D721Med (cell line): ENCODE results near the gene SAMD1.
A peak's percentile ranks its signal among the peaks of the same experiment; 100 is the strongest.

ENCODE experiments used
- DNase-seq: peaks from one replicate; pipeline ENCODE4 v3.0.0; 2011; ENCODE audit warnings: low spot score; ENCODE audit not compliant: insufficient read length
- FAIRE-seq: peaks from 2 replicates; lab custom pipeline; 2011; peaks lifted over from hg19 to GRCh38; lab: Jason Lieb, UNC
- TF ChIP-seq, protein P1 (sequence below): IDR thresholded peaks from 2 replicates; pipeline ENCODE4 v1.5.1; 2012; ENCODE audit warnings: mild to moderate bottlenecking, control low read depth; ENCODE audit not compliant: insufficient read depth; ENCODE audit errors: missing control alignments

The SAMD1 gene

DNA sequence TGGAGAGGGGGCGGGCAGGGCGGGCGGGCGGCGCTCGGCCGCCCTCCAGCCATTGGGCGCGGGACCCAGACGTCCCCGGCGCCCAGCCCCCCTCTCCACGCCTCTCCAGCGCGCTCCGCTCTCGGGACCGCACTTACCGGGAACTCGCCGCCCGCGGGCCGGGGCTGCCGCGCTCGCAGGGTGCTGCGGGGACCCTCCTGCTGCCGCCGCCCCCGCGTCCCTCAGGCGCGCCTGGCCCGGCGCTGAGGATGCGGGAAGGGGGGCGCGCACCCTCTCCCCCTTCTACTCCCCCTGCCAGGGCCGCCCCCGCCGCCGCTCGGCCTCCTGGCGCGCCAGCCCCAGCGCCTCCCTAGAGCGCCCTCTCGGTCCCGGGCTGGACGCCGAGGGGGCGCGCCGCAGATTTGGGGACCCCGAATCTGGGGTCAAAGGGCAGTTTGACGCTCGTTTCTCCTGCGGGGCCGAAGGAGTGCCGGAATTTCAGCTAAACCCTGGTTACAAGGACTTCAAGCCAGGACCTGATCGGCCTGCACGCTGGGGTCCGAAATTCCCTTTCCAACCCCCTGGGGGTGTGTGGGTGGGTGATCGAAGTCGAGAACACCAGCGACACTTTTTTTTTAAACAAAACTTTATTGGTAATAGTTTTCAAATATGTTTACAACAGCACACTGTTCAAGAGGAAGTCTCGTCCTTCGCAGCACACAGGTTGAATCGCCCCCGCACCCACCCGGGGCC, 696 bp upstream of the SAMD1 start:
- TF ChIP-seq, protein P1, sequence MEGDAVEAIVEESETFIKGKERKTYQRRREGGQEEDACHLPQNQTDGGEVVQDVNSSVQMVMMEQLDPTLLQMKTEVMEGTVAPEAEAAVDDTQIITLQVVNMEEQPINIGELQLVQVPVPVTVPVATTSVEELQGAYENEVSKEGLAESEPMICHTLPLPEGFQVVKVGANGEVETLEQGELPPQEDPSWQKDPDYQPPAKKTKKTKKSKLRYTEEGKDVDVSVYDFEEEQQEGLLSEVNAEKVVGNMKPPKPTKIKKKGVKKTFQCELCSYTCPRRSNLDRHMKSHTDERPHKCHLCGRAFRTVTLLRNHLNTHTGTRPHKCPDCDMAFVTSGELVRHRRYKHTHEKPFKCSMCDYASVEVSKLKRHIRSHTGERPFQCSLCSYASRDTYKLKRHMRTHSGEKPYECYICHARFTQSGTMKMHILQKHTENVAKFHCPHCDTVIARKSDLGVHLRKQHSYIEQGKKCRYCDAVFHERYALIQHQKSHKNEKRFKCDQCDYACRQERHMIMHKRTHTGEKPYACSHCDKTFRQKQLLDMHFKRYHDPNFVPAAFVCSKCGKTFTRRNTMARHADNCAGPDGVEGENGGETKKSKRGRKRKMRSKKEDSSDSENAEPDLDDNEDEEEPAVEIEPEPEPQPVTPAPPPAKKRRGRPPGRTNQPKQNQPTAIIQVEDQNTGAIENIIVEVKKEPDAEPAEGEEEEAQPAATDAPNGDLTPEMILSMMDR, result peak; percentile 12
- peak; percentile 73 for DNase-seq
- FAIRE-seq, result no peak

DNA sequence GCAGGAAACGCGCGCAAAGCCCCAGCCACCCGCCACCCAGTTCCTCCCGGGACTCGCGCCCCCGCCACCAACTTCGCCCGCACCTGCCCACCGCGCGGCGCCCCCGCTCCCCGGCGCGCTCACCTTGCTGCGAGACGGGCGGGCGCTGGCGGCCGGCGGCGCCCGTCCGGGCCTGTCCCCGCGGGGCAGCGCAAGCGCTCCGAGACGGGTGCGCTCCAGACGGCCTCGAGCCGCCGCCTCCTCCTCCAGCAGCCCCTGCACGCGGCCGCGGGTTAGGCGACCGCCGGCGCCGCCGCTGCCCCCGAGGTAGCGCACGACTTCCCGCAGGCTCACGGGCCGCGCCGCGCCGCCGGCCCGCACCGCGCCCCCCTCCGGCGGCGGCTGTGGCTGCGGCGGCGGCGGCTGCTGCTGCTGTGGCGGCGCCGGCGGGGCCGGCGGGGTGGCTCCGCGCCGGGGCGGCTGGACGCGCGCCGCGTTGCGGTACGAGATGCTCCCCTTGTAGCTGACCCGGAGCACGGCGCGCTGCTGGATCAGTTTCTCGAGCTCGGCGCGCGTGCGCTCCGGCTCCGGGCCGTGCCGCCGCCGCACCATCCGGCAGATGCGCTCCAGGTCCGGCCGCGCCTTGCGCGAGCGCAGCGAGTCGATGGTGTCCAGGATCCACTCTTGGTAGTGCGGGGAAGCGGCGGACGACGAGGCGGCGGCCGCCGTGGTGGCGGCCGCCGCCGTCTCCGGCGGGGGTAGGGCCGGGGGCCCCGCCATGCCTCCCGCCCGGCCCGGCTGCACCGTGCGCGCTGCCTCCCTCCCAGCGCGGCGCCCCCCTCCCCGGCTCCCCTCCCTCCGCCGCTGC, 666 bp downstream of the SAMD1 start:
- DNase-seq (no peak), FAIRE-seq (no peak)
- TF ChIP-seq, protein P1, result peak; percentile 9

DNA sequence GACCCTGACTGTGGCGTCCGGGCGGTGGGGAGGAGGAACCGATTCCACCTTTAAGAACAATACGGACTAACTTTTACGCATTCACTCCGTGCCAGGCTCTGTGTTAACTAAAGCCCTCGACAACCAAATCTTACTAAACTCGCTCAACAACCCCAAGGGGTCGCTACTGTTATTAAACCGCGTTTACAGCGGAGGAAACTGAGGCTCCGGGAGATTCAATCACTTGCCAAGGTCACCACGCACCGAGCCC, 1.2 kb downstream of the SAMD1 start:
- DNase-seq (no peak), FAIRE-seq (no peak)
- TF ChIP-seq, protein P1, result no peak

DNA sequence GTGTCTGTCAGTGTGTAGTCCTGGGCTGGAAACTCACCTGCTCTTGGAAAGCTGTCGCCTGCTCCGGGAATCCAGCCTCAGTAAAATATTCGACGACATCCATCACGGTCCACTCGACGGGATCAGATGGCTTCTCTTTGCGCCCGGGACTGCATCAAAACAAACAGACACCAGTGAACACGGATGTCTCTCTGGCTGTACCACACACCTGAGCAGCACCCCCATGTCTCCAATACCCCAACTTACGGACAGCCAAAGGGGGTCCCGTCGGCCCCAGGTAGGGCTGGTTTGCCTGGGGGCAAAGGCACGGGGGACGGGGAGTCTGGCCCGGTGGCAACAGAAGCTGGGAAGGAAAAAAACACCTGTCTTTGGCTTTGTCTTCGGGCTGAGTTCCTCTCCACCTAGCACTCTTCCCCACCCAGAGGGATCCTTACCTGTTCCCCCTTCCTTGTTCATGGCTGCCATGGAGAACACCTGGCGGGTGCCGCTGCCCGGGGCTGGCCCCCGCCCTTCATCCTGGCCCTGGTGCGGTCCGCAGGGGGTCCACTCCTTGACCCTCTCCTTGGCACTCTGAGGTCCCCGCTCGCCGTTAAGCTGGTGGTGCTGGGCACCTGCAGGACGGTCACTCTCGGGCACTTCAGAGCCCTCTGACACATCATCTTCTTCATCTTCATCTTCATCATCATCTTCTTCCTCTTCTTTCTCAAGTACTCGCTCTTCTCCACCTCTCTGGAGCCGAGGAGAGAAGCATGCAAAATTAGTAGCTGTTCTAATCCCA, 1.7 kb downstream of the SAMD1 start:
- TF ChIP-seq, protein P1, result no peak
- DNase-seq (no peak), FAIRE-seq (no peak)

DNA sequence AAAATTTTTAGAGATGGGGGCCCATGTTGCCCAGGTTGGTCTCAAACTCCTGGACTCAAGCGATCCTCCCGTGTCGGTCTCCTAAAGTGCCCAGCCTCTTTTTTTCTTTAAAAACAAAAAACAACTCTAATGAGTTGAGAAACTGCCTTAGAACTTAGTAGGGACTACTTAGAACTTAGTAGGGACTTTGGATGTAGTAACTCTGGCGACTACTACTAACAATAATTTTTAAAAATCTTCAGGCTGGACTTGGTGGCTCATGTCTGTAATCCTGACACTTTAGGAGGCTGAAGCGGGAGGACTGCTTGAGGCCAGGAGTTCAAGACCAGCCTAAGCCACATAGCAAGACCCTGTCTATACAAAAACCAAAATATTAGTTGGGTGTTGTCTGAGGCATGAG, 4.5 kb downstream of the SAMD1 start:
- TF ChIP-seq, protein P1, result no peak
- DNase-seq (no peak), FAIRE-seq (no peak)

DNA sequence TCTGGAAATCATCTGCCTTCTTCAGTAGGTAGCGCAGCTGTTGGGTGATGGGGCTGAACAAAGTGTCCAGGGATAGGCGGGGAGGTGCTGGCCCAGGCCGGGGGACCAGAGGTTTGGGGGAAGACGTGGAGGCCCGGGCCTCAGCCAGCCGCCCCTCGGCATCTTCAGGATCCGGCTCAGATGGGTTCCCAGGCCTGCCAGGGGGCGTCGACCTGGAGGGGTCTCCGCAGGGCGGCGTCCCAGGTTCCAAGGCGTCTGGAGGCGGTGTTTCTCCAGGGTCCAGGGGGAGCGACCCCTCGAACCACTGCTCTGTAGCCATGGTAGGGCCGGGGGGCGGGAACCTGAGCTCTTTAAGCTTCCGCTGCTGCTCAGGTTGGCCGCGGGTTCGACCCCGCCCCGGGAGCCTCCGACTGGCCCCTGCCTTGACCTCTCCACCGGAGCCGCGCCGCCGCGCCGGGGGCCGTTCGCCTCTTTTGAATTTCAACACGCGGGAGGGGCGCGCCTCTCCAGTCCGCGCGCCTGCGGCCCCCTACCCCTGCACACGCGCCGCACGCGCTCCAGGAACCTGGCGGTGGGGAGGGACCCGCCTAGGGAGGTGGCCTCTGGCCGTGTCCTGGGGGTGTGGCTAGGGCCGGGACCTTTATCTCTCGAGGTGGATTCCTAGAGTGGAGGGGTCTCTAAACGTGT, 5.1 kb downstream of the SAMD1 start, which contains the start of gene C19orf67:
TSS of gene C19orf67 (minus strand) at position 475 of the 687 bp plus-strand sequence. CDS start at position 319, 156 bp downstream.
- DNase-seq, result no peak
- TF ChIP-seq, protein P1, result no peak
- no peak for FAIRE-seq
